Left lobe of liver (tissue), 2 donors: ENCODE data around the gene IPO7. TPM values are rescaled to one million over a fixed set of nuclear protein-coding genes. Genes with fewer than 3 reads are reported as not detected.

Source experiments
- ATAC-seq: fragments of 200-7000 bp; cut with Tn5 transposase; one replicate; pipeline ENCODE4 v1.9.1; 2020; ENCODE audit warnings: mild to moderate bottlenecking, moderate library complexity
- DNase-seq: peaks from one replicate; pipeline ENCODE4 v3.0.0-alpha.2; 2020; ENCODE audit warnings: low spot score
- total RNA-seq: library from RNA; stranded (reverse); gene quantifications from one replicate; pipeline ENCODE4 v1.2.1, GENCODE V29; 2021
- donor health status: DM: no; HTN: no; CAD: no; lungs with moderate emphysema.
- donor health status: DM: no; HTN: yes; CAD: no.

IPO7 gene
- total RNA-seq, 1 donor from 2014 or later, result 39.0 TPM

- ATAC-seq (no peak), DNase-seq (no peak)
These were observed 104.8 kb downstream of the IPO7 start for GRCh38 chr11:9489080-9489765.

GRCh38 chr11:9490376-9490775 lies 105.9 kb downstream of the IPO7 start:
- no peak for ATAC-seq

GRCh38 chr11:9493492-9493891 lies 109.0 kb downstream of the IPO7 start:
- no peak for ATAC-seq
- DNase-seq, result no peak

More at GRCh38 chr11:9490376-9490775, 105.9 kb downstream of the IPO7 start:
- no peak for DNase-seq

GRCh38 chr11:9494316-9494715 lies 109.9 kb downstream of the IPO7 start:
- ATAC-seq (no peak), DNase-seq (no peak)

- DNase-seq (no peak), ATAC-seq (no peak)
These were observed 111.5 kb downstream of the IPO7 start for GRCh38 chr11:9495803-9496514.

Other genes starting within 250 kb of the IPO7 start
- gene DENND5A, start 119.3 kb upstream of the IPO7 start, total RNA-seq, result 15.5 TPM
- 22.7 TPM for gene TMEM41B, start 70.1 kb upstream of the IPO7 start, total RNA-seq
- 7.0 TPM for gene ZNF143, start 76.4 kb downstream of the IPO7 start, total RNA-seq
- gene WEE1, start 189.0 kb downstream of the IPO7 start, total RNA-seq, result 11.6 TPM